Keratinocyte (primary cell): Measurements from ENCODE around the gene ADARB2. TPM values are rescaled to one million over a fixed set of nuclear protein-coding genes. Genes with fewer than 3 reads are reported as not detected.

ENCODE experiments used
- DNase-seq: peaks from one replicate; pipeline ENCODE4 v3.0.0-alpha.2; 2011; ENCODE audit warnings: low read depth, missing footprints, low spot score
- FAIRE-seq: peaks from 2 replicates; lab custom pipeline; 2011; peaks lifted over from hg19 to GRCh38; lab: Jason Lieb, UNC
- H2AFZ ChIP-seq: 2 replicates; pipeline ENCODE4 v1.6.0; 2012; ENCODE audit warnings: low read length, control low read depth, inconsistent platforms; ENCODE audit not compliant: control insufficient read depth
- H3K27ac ChIP-seq: 2 replicates; pipeline ENCODE4 v1.5.1; 2011; ENCODE audit warnings: low read length; ENCODE audit not compliant: control insufficient read depth, insufficient read depth
- H3K27me3 ChIP-seq: 3 replicates; pipeline ENCODE4 v1.6.0; 2011; ENCODE audit warnings: low read length; ENCODE audit not compliant: control insufficient read depth, insufficient read depth; ENCODE audit errors: extremely low read depth
- H3K36me3 ChIP-seq, 2 experiments: 2 replicates in 1 of 2; 3 replicates in 1 of 2; pipeline ENCODE4 v1.5.1; 2011; ENCODE audit warnings: low read length in 2 of 2, mild to moderate bottlenecking in 1 of 2; ENCODE audit not compliant: control insufficient read depth in 2 of 2, insufficient read depth in 2 of 2; ENCODE audit errors: extremely low read depth in 1 of 2
- H3K4me1 ChIP-seq: 3 replicates; pipeline ENCODE4 v1.5.1; 2011; ENCODE audit warnings: low read length; ENCODE audit not compliant: control insufficient read depth, insufficient read depth; ENCODE audit errors: extremely low read depth
- H3K4me2 ChIP-seq: 3 replicates; pipeline ENCODE4 v1.6.0; 2011; ENCODE audit warnings: low read depth, low read length; ENCODE audit not compliant: control insufficient read depth, insufficient read depth; ENCODE audit errors: extremely low read depth
- H3K4me3 ChIP-seq, 3 experiments: fragments of 200-600 bp in 1 of 3; sonication (generic) in 1 of 3; 2 replicates in 2 of 3; 3 replicates in 1 of 3; pipeline ENCODE4 v1.5.1; 2011 to 2016; ENCODE audit warnings: low read length in 3 of 3, mild to moderate bottlenecking in 3 of 3, control low read depth in 2 of 3, inconsistent platforms in 1 of 3, low read depth in 1 of 3, mixed read lengths in 1 of 3, mixed run types in 1 of 3, moderate library complexity in 1 of 3; ENCODE audit not compliant: control insufficient read depth in 2 of 3, insufficient read depth in 2 of 3; ENCODE audit errors: extremely low read depth in 1 of 3
- H3K79me2 ChIP-seq: 2 replicates; pipeline ENCODE4 v1.6.0; 2012; ENCODE audit warnings: low read length; ENCODE audit not compliant: control insufficient read depth, insufficient read depth
- H3K9ac ChIP-seq: 3 replicates; pipeline ENCODE4 v1.6.0; 2011; ENCODE audit warnings: low read length; ENCODE audit not compliant: control insufficient read depth, insufficient read depth; ENCODE audit errors: extremely low read depth
- H3K9me1 ChIP-seq: 3 replicates; pipeline ENCODE4 v1.6.0; 2011; ENCODE audit warnings: low read length; ENCODE audit not compliant: control insufficient read depth, insufficient read depth; ENCODE audit errors: extremely low read depth
- H3K9me3 ChIP-seq: 2 replicates; pipeline ENCODE4 v1.5.1; 2012; ENCODE audit warnings: low read depth, low read length; ENCODE audit not compliant: control insufficient read depth
- H4K20me1 ChIP-seq: 3 replicates; pipeline ENCODE4 v1.6.0; 2011; ENCODE audit warnings: low read length; ENCODE audit not compliant: control insufficient read depth, insufficient read depth; ENCODE audit errors: extremely low read depth
- CTCF ChIP-seq, 3 experiments: IDR thresholded peaks in 1 of 3; conservative IDR thresholded peaks in 1 of 3; optimal IDR thresholded peaks in 1 of 3; 2 replicates in 2 of 3; 3 replicates in 1 of 3; pipeline versions ENCODE3 to v1.5.1; 2011; ENCODE audit warnings: low read length in 3 of 3, mild to moderate bottlenecking in 3 of 3, moderate library complexity in 2 of 3, control low read depth in 1 of 3, inconsistent platforms in 1 of 3; ENCODE audit not compliant: insufficient read depth in 2 of 3; ENCODE audit errors: extremely low read depth in 1 of 3
- EZH2 ChIP-seq: IDR thresholded peaks from one replicate; pipeline ENCODE4 v1.6.1; 2012; ENCODE audit warnings: inconsistent platforms, mild to moderate bottlenecking, low read length, moderate library complexity
- dilution Hi-C: fragments of 300-500 bp; cut with MboI; formaldehyde crosslinking; loops from one replicate; pipeline ENCODE4 v1.7.0; 2020; ENCODE audit warnings: low sequenced_read_pairs; ENCODE audit not compliant: extremely low pct_ligation_motif_present
- polyA plus RNA-seq, 5 experiments: library from polyadenylated mRNA; depleted of rRNA in 3 of 5; stranded (reverse) in 3 of 5; stranded (forward) in 1 of 5; unstranded in 1 of 5; fragments of >200 nt; gene quantifications; 1 replicate in 1 of 5; 2 replicates in 3 of 5; 3 replicates in 1 of 5; pipeline versions ENCODE4 v1.2.1 to v1.2.3, GENCODE V29; 2011 to 2012; ENCODE audit warnings: missing spikeins in 2 of 5, low read depth in 1 of 5, low replicate concordance in 1 of 5

The ADARB2 gene
- polyA plus RNA-seq, 1 donor (not counting 4 experiments of a cell fraction or from before 2014, with no cell fraction given): not detected

- Histone ChIP-seq H3K79me2 (no peaks in the 10 kb centered on the region), H2AFZ (no peak overlapping the region), H3K9me3 (no peaks in the 10 kb centered on the region), H3K4me3 (no peak overlapping the region), H3K9me1 (no peaks in the 10 kb centered on the region), H3K27me3 (no peaks in the 10 kb centered on the region), H3K27ac (no peak overlapping the region), H3K4me2 (no peak overlapping the region), H3K36me3 (no peaks in the 10 kb centered on the region), H4K20me1 (no peaks in the 10 kb centered on the region), H3K4me1 (peaks cover 3% of the 10 kb centered on the region), H3K9ac (no peak overlapping the region)
- FAIRE-seq (no peak), DNase-seq (no peak)
- TF ChIP-seq EZH2 (no peak), CTCF (optimal IDR thresholded peaks at IDR 0.05 in 1 of 3, IDR thresholded peaks at IDR 0.05 in 1 of 3, conservative IDR thresholded peaks at IDR 0.05 in 1 of 3; ENCODE audit: extremely low read depth in 1 of 3, insufficient read depth in 2 of 3, low read length in 3 of 3) (no peak)
- dilution Hi-C loops: no loop called here
Observed at GRCh38 chr10:1668399-1668798, 68.9 kb downstream of the ADARB2 start.

- no peak overlapping the region for H2AFZ ChIP-seq
- H3K79me2 ChIP-seq: no peaks in the 10 kb centered on the region
- H3K27me3 ChIP-seq: no peaks in the 10 kb centered on the region
- no peaks in the 10 kb centered on the region for H3K36me3 ChIP-seq
- H3K9me3 ChIP-seq: no peaks in the 10 kb centered on the region
- peaks cover 3% of the 10 kb centered on the region for H3K4me1 ChIP-seq
- DNase-seq (no peak), FAIRE-seq (no peak)
- H4K20me1 ChIP-seq: no peaks in the 10 kb centered on the region
- no peak overlapping the region for H3K9ac ChIP-seq
- no peak overlapping the region for H3K27ac ChIP-seq
- H3K4me3 ChIP-seq: no peak overlapping the region
- TF ChIP-seq EZH2: no peak
- TF ChIP-seq CTCF (optimal IDR thresholded peaks at IDR 0.05 in 1 of 3, IDR thresholded peaks at IDR 0.05 in 1 of 3, conservative IDR thresholded peaks at IDR 0.05 in 1 of 3; ENCODE audit: extremely low read depth in 1 of 3, insufficient read depth in 2 of 3, low read length in 3 of 3): no peak
- dilution Hi-C loops: no loop called here
- H3K4me2 ChIP-seq: no peak overlapping the region
- no peaks in the 10 kb centered on the region for H3K9me1 ChIP-seq
Observed at GRCh38 chr10:1667392-1667791, 69.9 kb downstream of the ADARB2 start.
